ENCODE results near the gene DHRS13. TPM values are rescaled to one million over a fixed set of nuclear protein-coding genes. Genes with fewer than 3 reads are reported as not detected.
A peak's percentile ranks its signal among the peaks of the same experiment; 100 is the strongest.

The DHRS13 gene
- total and polyA plus RNA-seq, 10 of the 15 experiments (the other 5 are each of a cell fraction or from before 2014, with no cell fraction given), result 0.18 to 55.2 (median 31.3) TPM; not detected in 1

GRCh38 chr17:28949185-28950016 is 46.5 kb upstream of the DHRS13 start:
- ChIA-PET SMC1A (ENCODE audit: uncharacterized antibody, unreplicated experiment) (interaction anchor here (0.8 to 3.0 kb wide), 14 partner anchors 10 to 352 kb away, joined by 3 to 11 read pairs (median 3); partner anchors contain the start of genes FLOT2 and TLCD1), CTCF (interaction anchor here (0.6 to 3.8 kb wide), 17 partner anchors 8 to 306 kb away, joined by 3 to 22 read pairs (median 4); partner anchors contain the start of genes DHRS13, RPL23A and TLCD1), POLR2A (interaction anchor here (0.7 to 2.9 kb wide), 17 partner anchors 23 to 374 kb away, joined by 3 to 19 read pairs (median 5); partner anchors contain the start of genes BLTP2, FLOT2, NEK8 and RPL23A), RAD21 (ENCODE audit: unreplicated experiment) (interaction anchor here (0.5 to 3.5 kb wide), 10 partner anchors 11 to 230 kb away, joined by 3 to 27 read pairs (median 5); partner anchors contain the start of genes FLOT2, RPL23A and TLCD1)
- Histone ChIP-seq H2AFZ (ENCODE audit: control insufficient read depth, low read depth, low read length) (peak overlapping the region; percentile 64), H3K27ac (ENCODE audit: control insufficient read depth, insufficient read depth) (peak overlapping the region; percentile 64), H3K4me3 (peak overlapping the region; percentile 92), H3K9me3 (replicated peaks; ENCODE audit: control insufficient read depth, insufficient read depth, low read length) (no peaks in the 10 kb centered on the region), H3K9ac (ENCODE audit: control insufficient read depth, insufficient read depth, low read length) (peak overlapping the region; percentile 85), H3K4me1 (ENCODE audit: control insufficient read depth, insufficient read depth, low read length) (peaks cover 17% of the 10 kb centered on the region), H4K20me1 (ENCODE audit: control insufficient read depth, insufficient read depth) (no peaks in the 10 kb centered on the region), H3K4me2 (ENCODE audit: control insufficient read depth, insufficient read depth) (peak overlapping the region; percentile 81), H3K79me2 (ENCODE audit: control insufficient read depth, insufficient read depth, low read length) (peaks cover 66% of the 10 kb centered on the region), H3K36me3 (ENCODE audit: control insufficient read depth in 2 of 2, insufficient read depth in 2 of 2, low read length in 1 of 2) (no peaks in the 10 kb centered on the region; a peak in 2 of 4 replicates), H3K27me3 (replicated peaks in 1 of 2; ENCODE audit: control insufficient read depth in 2 of 2, insufficient read depth in 2 of 2, low read length in 1 of 2) (no peaks in the 10 kb centered on the region)
- intact Hi-C loops (cut with micrococcal nuclease; ENCODE audit: unreplicated experiment) (loop anchor here (2.0 to 5.0 kb wide), 2 partner anchors 47 to 343 kb away; partner anchors contain the start of genes DHRS13 and NUFIP2), in situ Hi-C loops (cut with MboI) (loop anchor here (10.0 kb wide), 1 partner anchor 615 kb away; the partner anchor contains the start of genes IFT20 and TNFAIP1)
- FAIRE-seq, result no peak
- no TSS peak for BruUV-seq (replicated peaks)
- 1% methylated on average over 47 of the region's 61 CpGs for WGBS (ENCODE audit: insufficient coverage, insufficient replicate concordance, low lambda C conversion rate, missing lambda C conversion rate)
- DNase-seq (ENCODE audit: low read depth, low spot score), result no peak
- peak; percentile 12 for ATAC-seq
- TF ChIP-seq ZNF622 (IDR thresholded peaks at IDR 0.05) (no peak), POLR2A (IDR thresholded peaks at IDR 0.05; ENCODE audit: low read depth, low read length) (peak; percentile 65), SREBF1 (IDR thresholded peaks at IDR 0.05; ENCODE audit: low read length) (no peak), MEF2B (IDR thresholded peaks at IDR 0.05; ENCODE audit: partially characterized antibody, poor library complexity, severe bottlenecking) (peak; percentile 89), SUPT20H (IDR thresholded peaks at IDR 0.05; ENCODE audit: borderline replicate concordance, control insufficient read depth, low read depth, low read length) (no peak), PML (IDR thresholded peaks at IDR 0.05; ENCODE audit: low read length) (no peak), SPI1 (IDR thresholded peaks at IDR 0.05; ENCODE audit: borderline replicate concordance, insufficient read depth, low read depth, low read length) (no peak), NKRF (conservative IDR thresholded peaks at IDR 0.05) (peak; percentile 88), KLF5 (IDR thresholded peaks at IDR 0.05; ENCODE audit: partially characterized antibody) (no peak), BACH1 (IDR thresholded peaks at IDR 0.05; ENCODE audit: borderline replicate concordance) (peak; percentile 18; the same call in 1 of the 2 replicates), NR2C2 (IDR thresholded peaks at IDR 0.05; ENCODE audit: borderline replicate concordance, control insufficient read depth, insufficient read length, low read depth) (no peak), SIN3A (IDR thresholded peaks at IDR 0.05; ENCODE audit: low read depth, low read length) (peak; percentile 62), CREB1 (IDR thresholded peaks at IDR 0.05; ENCODE audit: low read depth) (peak; percentile 16; the same call in 1 of the 2 replicates), NR2C1 (IDR thresholded peaks at IDR 0.05) (peak; percentile 29; the same call in 1 of the 2 replicates), IKZF2 (IDR thresholded peaks at IDR 0.05) (peak; percentile 40 to 43; a peak in 1 of 4 replicates), CUX1 (IDR thresholded peaks at IDR 0.05; ENCODE audit: insufficient replicate concordance, low read depth, low read length) (no peak)

Data from GM12878 (cell line).